NCI-H2227 (cell line): ENCODE measurements around the gene DNAJC22.

Experiments used
- DNase-seq: peaks from one replicate; lab custom pipeline; 2025; ENCODE audit not compliant: unreplicated experiment; lab: John Stamatoyannopoulos, UW

Gene DNAJC22

GRCh38 chr12:49344486-49345050 lies 2.1 kb upstream of the DNAJC22 start:
- no peak for DNase-seq

DNA sequence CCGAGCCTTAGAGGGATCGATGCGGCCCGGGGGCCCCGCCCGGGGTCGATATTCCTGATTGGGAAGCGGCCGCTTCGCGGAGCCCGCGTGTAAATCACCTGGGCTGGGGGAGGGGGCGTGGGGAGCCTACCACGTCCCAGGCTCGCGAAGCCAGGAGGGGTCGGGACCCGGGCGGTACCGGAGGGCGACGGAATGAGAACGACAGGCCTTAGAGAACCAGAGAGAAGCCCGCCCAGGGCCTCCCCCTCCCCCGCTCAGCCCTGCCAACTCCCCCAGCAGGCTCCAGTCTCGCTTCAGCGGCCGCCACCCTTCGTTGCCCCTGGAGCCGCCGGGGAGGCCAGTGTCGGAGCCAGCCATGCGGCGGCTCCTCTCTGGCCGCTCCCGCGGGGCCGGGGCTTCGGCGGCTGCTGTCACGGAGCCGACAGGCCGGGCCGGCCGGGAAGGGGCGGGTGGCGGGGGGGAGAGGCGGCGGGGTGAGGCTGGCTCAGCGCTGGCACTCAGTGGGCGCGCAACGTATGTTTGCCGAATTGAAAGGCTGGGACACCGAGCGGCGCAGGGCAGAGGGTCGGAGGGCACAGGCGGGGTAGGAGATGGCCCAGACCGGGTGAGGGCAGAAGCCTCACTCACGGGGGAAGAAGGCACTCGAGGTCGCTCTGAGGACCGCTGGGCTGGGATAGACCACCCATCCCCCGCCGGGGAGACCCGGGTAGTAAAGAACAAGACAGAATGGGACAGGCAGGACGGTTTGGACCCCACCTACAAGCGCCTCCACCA lies 1.4 kb upstream of the DNAJC22 start:
- peak; percentile 39 for DNase-seq

DNA sequence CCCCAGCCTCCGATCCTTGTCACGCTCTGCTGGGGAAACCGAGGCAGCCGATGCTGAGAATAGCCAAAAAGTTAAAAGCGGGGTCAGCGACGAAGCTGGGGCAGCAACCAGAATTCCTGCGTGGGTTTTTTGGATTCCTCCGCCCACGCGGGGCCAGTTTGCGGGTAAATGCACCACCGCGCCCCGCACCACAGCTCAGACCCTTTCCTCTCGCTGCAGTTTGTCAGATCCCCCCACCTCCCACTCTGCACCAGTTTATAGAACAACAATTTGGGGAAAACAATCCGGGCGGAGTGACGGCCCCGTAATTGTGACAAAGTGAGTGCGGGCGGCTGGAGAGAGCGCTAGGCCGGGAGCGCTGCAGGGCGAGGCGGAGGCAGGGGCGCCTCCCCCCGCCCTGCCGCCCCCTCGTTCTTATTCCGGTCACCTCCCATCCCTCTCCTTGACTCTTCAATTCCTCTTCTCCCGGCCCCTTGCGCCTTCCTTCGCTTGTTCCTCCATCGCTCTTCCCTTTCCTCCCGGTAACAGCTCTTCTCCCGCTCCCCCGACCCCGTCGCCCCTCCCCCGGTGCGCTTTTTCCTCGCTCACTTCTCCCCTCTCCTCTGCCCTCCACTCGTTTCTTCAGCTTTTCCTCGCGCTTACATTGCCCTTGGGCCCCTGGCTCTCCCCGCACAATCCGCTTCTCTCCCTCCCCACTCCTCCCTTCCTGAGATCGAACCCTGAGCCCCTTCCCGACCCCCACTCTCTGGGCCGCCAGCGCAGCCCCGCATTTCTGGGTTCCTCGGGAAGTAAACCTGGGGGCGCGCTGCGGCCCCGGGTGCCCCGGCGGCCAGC lies 646 bp upstream of the DNAJC22 start:
- DNase-seq, result peak; percentile 25

- DNase-seq, result peak; percentile 84
These were observed 864 bp downstream of the DNAJC22 start for GRCh38 chr12:49347311-49348193.

DNA sequence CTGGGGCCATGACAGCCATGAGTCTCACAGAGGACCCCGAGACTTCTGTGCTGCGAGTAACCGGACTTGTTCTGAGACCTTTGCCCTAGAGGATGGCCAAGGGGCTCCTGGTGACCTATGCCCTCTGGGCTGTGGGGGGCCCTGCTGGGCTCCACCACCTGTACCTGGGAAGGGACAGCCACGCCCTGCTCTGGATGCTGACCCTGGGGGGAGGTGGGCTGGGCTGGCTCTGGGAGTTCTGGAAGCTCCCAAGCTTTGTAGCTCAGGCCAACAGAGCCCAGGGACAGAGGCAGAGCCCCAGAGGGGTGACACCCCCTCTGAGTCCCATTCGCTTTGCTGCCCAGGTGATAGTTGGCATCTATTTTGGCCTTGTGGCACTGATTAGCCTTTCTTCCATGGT lies 2.1 kb downstream of the DNAJC22 start:
- no peak for DNase-seq

GRCh38 chr12:49349266-49349665 lies 2.6 kb downstream of the DNAJC22 start:
- DNase-seq, result no peak

DNA sequence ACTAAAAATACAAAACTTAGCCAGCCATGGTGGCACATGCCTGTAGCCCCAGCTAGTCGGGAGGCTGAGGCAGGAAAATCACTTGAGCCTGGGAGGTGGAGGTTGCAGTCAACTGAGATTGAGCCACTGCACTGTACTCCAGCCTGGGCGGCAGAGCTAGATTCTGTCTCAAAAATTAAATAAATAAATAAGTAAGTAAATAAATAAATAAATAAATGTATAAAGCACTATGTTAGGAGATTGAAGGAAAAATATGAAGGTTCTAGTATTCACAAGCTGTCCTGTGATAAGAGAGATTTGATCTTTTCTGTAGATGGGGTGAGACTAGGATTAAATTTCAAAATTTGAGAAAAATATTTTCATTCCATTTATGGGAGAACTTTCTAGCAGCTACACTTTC lies 5.7 kb downstream of the DNAJC22 start:
- no peak for DNase-seq

DNA sequence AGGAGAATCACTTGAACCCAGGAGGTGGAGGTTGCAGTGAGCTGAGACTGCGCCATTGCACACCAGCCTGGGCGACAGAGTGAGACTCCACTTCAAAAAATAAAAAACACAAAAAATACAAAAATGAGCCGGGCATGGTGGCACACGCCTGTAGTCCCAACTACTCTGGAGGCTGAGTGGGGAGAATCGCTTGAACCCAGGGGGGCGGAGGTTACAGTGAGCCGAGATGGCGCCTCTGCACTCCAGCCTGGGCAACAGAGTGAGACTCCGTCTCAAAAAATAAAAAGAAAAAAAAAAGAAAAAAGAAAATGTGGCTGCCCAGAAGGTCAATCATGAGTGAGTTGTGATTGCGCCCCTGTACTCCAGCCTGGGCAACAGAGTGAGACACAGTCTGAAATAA lies 9.2 kb downstream of the DNAJC22 start:
- DNase-seq, result no peak

DNA sequence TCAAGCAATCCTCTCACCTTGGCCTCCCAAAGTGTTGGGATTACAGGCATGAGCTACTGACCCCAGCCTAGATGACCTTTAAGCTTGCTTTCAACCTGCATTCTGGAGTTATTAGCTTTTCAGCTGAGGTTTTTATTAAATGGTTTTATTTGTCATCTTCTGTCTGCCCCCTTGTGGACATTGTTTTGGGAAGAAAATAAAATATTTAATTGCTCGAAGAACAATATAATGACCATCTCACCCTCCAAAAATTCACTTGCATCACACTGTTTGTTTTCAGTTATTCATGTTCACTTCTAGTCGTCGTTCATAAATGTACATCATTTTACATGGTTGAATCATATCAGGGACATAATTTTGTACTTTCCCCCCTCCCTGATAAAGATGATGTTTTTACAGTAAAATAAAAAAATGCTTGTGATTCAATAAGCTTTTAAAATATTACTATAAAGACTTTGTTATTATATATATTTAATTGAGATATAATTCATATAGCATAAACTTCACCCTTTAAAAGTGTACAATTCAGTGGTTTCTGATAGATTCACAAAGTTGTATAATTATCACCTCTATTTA lies 10.5 kb downstream of the DNAJC22 start:
- DNase-seq, result peak; percentile 29

- DNase-seq, result peak; percentile 66
These were observed 11.9 kb downstream of the DNAJC22 start for GRCh38 chr12:49358483-49359141.

- no peak for DNase-seq
These were observed 13.0 kb downstream of the DNAJC22 start for GRCh38 chr12:49359671-49360070.

DNA sequence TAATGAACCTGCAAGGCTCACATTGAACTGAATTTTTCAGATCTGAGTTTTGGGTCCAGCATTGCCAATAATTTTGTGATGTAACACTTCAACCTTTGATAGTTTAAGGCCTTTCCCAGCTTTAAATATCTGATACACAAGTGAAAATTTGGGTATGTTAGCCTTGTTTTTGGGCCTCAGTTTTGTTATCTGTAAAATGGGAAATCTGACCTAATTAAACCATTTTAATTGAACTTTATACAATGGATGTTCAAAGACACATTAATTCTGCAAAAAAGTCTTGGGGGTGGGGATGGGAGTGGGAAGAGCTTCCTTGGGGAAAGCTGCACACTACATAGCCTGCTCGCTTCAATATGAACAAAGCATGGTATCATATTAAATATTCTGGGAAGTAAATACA lies 15.4 kb downstream of the DNAJC22 start:
- no peak for DNase-seq

DNA sequence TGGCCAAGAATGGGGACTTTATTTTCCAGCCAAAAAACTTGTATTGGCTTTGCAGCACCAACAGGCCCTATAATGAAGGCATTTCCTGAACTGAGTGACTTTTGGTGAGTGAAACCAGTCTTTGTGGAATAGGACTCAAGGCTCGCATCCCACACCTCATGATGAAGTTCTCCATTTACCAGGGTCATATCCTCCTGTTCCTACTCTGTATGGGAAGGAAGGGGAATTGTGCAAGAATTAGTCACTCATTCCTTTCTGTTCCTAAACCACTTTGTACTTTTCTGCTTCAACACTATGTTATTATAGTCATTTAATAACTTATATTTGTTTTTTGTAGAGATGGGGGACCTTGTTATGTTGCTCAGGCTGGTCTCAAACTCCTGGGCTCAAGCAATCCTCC lies 18.3 kb downstream of the DNAJC22 start:
- no peak for DNase-seq

GRCh38 chr12:49365542-49365941 lies 18.9 kb downstream of the DNAJC22 start:
- no peak for DNase-seq

GRCh38 chr12:49366096-49366651 lies 19.5 kb downstream of the DNAJC22 start:
- DNase-seq, result peak; percentile 72

GRCh38 chr12:49366652-49367380 lies 20.1 kb downstream of the DNAJC22 start:
- peak; percentile 96 for DNase-seq

DNA sequence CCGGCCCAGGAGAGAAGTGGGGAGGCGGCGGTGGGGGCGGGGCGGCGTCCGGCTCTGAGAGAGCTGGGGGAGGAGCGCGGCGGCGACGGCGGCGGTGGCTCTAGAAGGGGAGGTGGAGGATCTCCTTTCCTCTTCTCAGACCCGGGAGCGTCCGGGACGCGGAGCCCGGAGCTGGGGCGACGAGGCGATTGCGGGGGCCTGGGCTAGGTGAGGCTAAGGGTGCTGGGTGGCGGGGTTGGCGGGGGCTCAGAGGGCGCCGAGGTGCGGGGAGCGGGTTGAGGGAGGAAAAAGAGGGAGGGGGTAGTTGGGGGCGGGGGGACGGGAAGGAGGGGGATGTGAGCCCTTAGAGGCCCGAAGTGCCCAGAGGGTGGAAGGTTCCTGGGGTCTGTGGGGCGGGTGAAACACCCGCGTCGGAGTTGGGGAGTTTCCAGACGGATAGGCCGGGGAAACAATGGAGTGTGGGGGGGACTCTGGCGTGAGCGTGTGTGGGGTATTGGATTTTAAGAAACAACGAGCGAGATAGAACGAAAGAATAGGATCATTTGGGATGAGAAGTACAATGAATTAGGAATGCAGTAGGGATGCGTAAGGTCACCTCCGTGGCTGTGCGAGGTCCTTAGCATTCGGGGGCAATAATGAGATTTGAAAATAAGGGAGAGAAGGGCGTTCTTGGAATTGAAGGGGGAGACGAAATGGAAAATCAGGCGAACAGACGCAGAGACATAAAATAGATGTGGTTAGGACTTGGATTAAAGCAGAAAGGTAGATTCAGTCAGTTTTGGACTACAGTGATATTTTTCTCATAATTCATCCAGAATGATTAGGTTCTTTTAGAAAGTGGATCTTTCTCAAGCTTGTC lies 20.9 kb downstream of the DNAJC22 start, which contains the start of gene SPATS2:
SPATS2 (plus strand) TSS at position 82 of the 859 bp plus-strand sequence. CDS start 93,551 bp downstream, outside the sequence.
- DNase-seq, result peak; percentile 41

DNA sequence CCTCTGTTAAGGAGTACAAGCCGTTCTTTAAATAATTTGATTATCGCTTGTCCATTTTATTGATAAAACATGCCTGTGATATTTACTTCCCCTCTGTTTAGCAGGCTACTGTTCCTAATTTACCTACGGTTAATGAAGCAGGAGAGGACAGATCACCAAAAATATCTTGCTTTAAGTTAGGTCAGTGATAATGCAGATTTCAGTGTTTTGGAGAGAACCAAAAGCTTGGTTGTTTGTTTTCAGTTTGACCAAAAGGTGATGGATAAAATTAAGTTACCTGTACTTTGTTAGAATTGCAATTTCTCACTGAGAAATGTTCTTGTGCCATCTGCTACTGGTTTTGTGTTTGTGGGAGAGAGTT lies 21.5 kb downstream of the DNAJC22 start:
- DNase-seq, result no peak
